HepG2 (cell line): ENCODE measurements around the gene ONECUT1. TPM values are rescaled to one million over a fixed set of nuclear protein-coding genes. Genes with fewer than 3 reads are reported as not detected.
A peak's percentile ranks its signal among the peaks of the same experiment; 100 is the strongest.

Experiments
- HNRNPLL ChIP-seq: fragments of 200-400 bp; formaldehyde crosslinking; IDR thresholded peaks from 2 replicates; pipeline ENCODE4 v1.6.1; 2017; ENCODE audit warnings: mild to moderate bottlenecking, low read depth, low read length; ENCODE audit not compliant: poor library complexity, severe bottlenecking
- KDM2A ChIP-seq: sonication (generic); formaldehyde crosslinking; IDR thresholded peaks from 2 replicates; pipeline ENCODE4 v1.4.0; 2020; ENCODE audit warnings: low read depth, missing genetic modification reagents, borderline replicate concordance
- LCORL ChIP-seq, 2 experiments: fragments of 450-650 bp in 1 of 2; sonication (generic) in 1 of 2; formaldehyde crosslinking in 1 of 2; IDR thresholded peaks; 2 replicates each; pipeline versions ENCODE4 v1.5.0 to v1.6.1; 2017 to 2020; ENCODE audit warnings: antibody characterized with exemption in 1 of 2, missing genetic modification reagents in 1 of 2
- SOX6 ChIP-seq, 2 experiments: fragments of 450-650 bp in 1 of 2; sonication (generic) in 1 of 2; formaldehyde crosslinking in 1 of 2; IDR thresholded peaks; 2 replicates each; pipeline versions ENCODE4 v1.4.0 to v1.6.1; 2017 to 2020; ENCODE audit warnings: antibody characterized with exemption in 1 of 2, mild to moderate bottlenecking in 1 of 2, missing genetic modification reagents in 1 of 2
- ZMYM3 ChIP-seq: sonication (generic); formaldehyde crosslinking; IDR thresholded peaks from 2 replicates; pipeline ENCODE4 v1.5.1; 2020; ENCODE audit warnings: mild to moderate bottlenecking, missing genetic modification reagents
- polyA plus RNA-seq, 8 experiments: library from polyadenylated mRNA; depleted of rRNA in 3 of 8; stranded (reverse) in 7 of 8; unstranded in 1 of 8; fragments of >200 nt; fragmentation: Illumina TruSeq in 4 of 8; extraction: Trizol in 4 of 8; gene quantifications; 2 replicates each; pipeline versions ENCODE4 v1.2.1 to v1.2.3, GENCODE V29; 2011 to 2016; ENCODE audit warnings: low read depth in 4 of 8, missing spikeins in 1 of 8, mixed read lengths in 1 of 8; ENCODE audit not compliant: insufficient read depth in 1 of 8
- total RNA-seq, 5 experiments: library from RNA; depleted of rRNA; stranded (reverse); fragments of >200 nt; fragmentation: Illumina TruSeq; extraction: Trizol; gene quantifications; 2 replicates each; pipeline ENCODE4 v1.2.3, GENCODE V29; 2016; ENCODE audit warnings: low read depth in 1 of 5
- TF ChIP-seq, protein P1 (sequence below): sonication (generic); formaldehyde crosslinking; IDR thresholded peaks from 2 replicates; pipeline ENCODE4 v1.5.1; 2020; ENCODE audit warnings: mild to moderate bottlenecking, missing genetic modification reagents, moderate library complexity
- TF ChIP-seq, protein P2 (sequence below): sonication (generic); formaldehyde crosslinking; IDR thresholded peaks from 2 replicates; pipeline ENCODE4 v1.8.0; 2022; ENCODE audit warnings: missing genetic modification reagents, mild to moderate bottlenecking, borderline replicate concordance
- TF ChIP-seq, protein P3 (sequence below): sonication (generic); formaldehyde crosslinking; IDR thresholded peaks from 2 replicates; pipeline ENCODE4 v1.8.1; 2023; ENCODE audit warnings: mild to moderate bottlenecking, missing genetic modification reagents

Gene ONECUT1
- total and polyA plus RNA-seq, 2 of the 13 experiments (the other 11 are each of a cell fraction or from before 2014, with no cell fraction given), result 3.5 to 9.1 TPM

- TF ChIP-seq, protein P1, sequence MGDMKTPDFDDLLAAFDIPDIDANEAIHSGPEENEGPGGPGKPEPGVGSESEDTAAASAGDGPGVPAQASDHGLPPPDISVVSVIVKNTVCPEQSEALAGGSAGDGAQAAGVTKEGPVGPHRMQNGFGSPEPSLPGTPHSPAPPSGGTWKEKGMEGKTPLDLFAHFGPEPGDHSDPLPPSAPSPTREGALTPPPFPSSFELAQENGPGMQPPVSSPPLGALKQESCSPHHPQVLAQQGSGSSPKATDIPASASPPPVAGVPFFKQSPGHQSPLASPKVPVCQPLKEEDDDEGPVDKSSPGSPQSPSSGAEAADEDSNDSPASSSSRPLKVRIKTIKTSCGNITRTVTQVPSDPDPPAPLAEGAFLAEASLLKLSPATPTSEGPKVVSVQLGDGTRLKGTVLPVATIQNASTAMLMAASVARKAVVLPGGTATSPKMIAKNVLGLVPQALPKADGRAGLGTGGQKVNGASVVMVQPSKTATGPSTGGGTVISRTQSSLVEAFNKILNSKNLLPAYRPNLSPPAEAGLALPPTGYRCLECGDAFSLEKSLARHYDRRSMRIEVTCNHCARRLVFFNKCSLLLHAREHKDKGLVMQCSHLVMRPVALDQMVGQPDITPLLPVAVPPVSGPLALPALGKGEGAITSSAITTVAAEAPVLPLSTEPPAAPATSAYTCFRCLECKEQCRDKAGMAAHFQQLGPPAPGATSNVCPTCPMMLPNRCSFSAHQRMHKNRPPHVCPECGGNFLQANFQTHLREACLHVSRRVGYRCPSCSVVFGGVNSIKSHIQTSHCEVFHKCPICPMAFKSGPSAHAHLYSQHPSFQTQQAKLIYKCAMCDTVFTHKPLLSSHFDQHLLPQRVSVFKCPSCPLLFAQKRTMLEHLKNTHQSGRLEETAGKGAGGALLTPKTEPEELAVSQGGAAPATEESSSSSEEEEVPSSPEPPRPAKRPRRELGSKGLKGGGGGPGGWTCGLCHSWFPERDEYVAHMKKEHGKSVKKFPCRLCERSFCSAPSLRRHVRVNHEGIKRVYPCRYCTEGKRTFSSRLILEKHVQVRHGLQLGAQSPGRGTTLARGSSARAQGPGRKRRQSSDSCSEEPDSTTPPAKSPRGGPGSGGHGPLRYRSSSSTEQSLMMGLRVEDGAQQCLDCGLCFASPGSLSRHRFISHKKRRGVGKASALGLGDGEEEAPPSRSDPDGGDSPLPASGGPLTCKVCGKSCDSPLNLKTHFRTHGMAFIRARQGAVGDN (CRISPR knock-in tag), result peak; percentile 83
- TF ChIP-seq LCORL (IDR thresholded peaks at IDR 0.05) (no peak), LCORL (CRISPR knock-in tag; IDR thresholded peaks at IDR 0.05) (no peak), SOX6 (IDR thresholded peaks at IDR 0.05) (no peak), SOX6 (CRISPR knock-in tag; IDR thresholded peaks at IDR 0.05) (peak; percentile 31; the same call in 1 of the 2 replicates), HNRNPLL (peak; percentile 32), KDM2A (peak; percentile 22; the same call in 1 of the 2 replicates), ZMYM3 (CRISPR knock-in tag) (no peak)
- TF ChIP-seq, protein P2, sequence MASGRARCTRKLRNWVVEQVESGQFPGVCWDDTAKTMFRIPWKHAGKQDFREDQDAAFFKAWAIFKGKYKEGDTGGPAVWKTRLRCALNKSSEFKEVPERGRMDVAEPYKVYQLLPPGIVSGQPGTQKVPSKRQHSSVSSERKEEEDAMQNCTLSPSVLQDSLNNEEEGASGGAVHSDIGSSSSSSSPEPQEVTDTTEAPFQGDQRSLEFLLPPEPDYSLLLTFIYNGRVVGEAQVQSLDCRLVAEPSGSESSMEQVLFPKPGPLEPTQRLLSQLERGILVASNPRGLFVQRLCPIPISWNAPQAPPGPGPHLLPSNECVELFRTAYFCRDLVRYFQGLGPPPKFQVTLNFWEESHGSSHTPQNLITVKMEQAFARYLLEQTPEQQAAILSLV (CRISPR knock-in tag), result 0 out of 2 replicates have a peak, but pooled peaks have one; percentile 55
- TF ChIP-seq, protein P3, sequence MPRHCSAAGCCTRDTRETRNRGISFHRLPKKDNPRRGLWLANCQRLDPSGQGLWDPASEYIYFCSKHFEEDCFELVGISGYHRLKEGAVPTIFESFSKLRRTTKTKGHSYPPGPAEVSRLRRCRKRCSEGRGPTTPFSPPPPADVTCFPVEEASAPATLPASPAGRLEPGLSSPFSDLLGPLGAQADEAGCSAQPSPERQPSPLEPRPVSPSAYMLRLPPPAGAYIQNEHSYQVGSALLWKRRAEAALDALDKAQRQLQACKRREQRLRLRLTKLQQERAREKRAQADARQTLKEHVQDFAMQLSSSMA (CRISPR knock-in tag), result 0 out of 2 replicates have a peak, but pooled peaks have one; percentile 39
Measured at GRCh38 chr15:52803467-52804306, 13.6 kb upstream of the ONECUT1 start (continued).
